ENCODE measurements around the gene ARPC1B. TPM values are rescaled to one million over a fixed set of nuclear protein-coding genes. Genes with fewer than 3 reads are reported as not detected.
"Not testable (repeated sequence)": the region's sequence is repeated elsewhere in the genome, so short reads cannot be mapped to it uniquely, and the experiment has no call there.

The ARPC1B gene
- 10 to 100 TPM; 50.5 to 64.9 TPM for total RNA-seq
- polyA plus RNA-seq (ENCODE audit: insufficient read depth, low read depth, low replicate concordance): 64.6 TPM
- long read RNA-seq, donor 1, transcript ARPC1B-201 (10 exons, 1,564 nt): major isoform, 12 of 108 reads
- long read RNA-seq, donor 1, partial matches to known transcripts: 90 of 108 reads
- long read RNA-seq, donor 1, other reads (novel, unspliced or antisense): 0 of 108 reads
- long read RNA-seq, donor 2, transcript ARPC1B-201 (10 exons, 1,564 nt): major isoform, 11 of 23 reads
- long read RNA-seq, donor 2, partial matches to known transcripts: 5 of 23 reads
- long read RNA-seq, donor 2, other reads (novel, unspliced or antisense): 0 of 23 reads

DNA sequence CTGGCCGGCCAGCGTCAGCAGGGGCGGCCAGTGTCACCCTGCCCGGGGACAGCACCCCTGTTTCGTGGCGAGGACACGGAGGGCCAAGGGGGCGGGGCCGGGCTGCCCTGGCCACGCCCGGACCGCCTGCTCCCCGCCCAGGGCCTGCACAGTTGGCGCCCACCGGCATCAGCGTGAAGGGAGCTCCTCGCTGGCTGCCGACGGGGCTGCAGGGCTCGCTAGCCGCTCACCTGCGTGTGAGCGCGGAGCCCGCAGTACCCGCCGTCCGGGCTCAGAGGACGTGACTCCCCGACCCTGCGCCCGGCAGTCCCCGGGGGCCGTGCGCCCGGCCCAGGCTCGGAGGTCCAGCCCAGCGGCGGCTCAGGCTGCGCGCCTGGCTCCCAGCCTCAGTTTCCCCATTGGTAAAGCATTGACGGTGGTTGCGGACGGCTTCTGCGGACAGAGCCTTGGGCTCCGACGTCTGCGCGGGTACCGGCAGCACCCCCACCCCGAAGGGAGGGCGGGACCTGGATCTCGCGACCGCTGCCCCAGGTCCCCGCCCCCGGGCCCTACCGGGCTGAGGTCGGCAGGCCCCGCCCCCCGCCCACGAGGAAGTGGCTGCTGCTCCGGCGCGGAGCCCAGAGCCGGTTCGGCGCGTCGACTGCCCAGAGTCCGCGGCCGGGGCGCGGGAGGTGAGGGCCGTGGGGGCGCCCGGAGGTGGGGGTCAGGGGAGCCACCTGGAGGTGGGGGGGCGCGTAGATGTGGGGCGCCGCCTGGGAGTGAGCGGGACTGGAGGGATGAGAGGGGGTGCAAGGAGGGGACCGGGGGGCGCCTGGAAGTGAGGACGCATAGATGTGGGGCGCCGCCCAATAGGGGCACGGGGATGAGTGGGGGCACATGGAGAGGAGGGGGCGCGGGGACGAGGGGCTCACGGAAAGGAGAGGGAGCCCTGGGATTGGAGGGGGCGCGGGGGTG lies at the start of gene ARPC1B:
TSS of gene ARPC1B (plus strand) at position 620 of the 954 bp plus-strand sequence. CDS start 10,985 bp downstream, outside the sequence.
- Histone ChIP-seq H3K9me3 (no peaks in the 10 kb centered on the region), H3K4me1 (peaks cover 18% of the 10 kb centered on the region), H3K27me3 (no peaks in the 10 kb centered on the region), H3K36me3 (ENCODE audit: low read depth, missing control alignments) (no peaks in the 10 kb centered on the region), H3K27ac (peak within 1 kb of the TSS; percentile 61 to 81), H3K4me3 (peak within 1 kb of the TSS; percentile 77 to 87)
- DNase-seq: peak; percentile 82
- no peak for TF ChIP-seq POLR2A (IDR thresholded peaks at IDR 0.05)
- TF ChIP-seq, protein P1, sequence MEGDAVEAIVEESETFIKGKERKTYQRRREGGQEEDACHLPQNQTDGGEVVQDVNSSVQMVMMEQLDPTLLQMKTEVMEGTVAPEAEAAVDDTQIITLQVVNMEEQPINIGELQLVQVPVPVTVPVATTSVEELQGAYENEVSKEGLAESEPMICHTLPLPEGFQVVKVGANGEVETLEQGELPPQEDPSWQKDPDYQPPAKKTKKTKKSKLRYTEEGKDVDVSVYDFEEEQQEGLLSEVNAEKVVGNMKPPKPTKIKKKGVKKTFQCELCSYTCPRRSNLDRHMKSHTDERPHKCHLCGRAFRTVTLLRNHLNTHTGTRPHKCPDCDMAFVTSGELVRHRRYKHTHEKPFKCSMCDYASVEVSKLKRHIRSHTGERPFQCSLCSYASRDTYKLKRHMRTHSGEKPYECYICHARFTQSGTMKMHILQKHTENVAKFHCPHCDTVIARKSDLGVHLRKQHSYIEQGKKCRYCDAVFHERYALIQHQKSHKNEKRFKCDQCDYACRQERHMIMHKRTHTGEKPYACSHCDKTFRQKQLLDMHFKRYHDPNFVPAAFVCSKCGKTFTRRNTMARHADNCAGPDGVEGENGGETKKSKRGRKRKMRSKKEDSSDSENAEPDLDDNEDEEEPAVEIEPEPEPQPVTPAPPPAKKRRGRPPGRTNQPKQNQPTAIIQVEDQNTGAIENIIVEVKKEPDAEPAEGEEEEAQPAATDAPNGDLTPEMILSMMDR (IDR thresholded peaks at IDR 0.05): no peak
- intact Hi-C loops (cut with DNase I; ENCODE audit: low total_unique reads): no loop called here
- WGBS, 2 donors: 9 to 11% methylated on average over 24 to 80 of the region's 95 CpGs

DNA sequence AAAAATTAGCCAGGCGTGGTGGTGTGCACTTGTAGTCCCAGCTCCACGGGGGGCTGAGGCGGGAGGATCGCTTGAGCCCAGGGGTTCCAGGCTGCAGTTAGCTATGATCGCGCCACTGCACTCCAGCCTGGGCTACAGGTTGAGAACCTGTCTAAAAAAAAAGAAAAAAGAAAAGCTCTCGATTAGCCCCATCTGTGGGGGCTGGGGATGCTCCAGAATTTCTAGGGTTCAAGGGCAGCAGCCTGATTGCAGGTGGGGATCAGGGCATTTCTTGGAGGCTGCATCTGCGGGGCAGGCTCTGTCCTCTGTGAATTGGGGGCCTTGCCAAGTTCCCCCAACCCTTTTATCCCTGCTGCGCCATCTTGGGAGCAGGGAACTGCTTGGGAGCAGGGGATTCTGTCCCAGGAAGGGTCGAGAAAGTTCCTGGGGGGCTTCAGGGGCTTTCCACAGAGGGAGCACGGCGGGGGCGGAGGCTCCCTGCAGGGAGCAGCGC lies 49.5 kb upstream of the ARPC1B start:
- WGBS, 2 donors: 21 to 24% methylated on average over 12 to 14 of the region's 14 CpGs
- no peaks in the 10 kb centered on the region for H3K9me3 ChIP-seq
- H3K27ac ChIP-seq: peak overlapping the region; percentile 82
- H3K36me3 ChIP-seq (ENCODE audit: low read depth, missing control alignments): no peaks in the 10 kb centered on the region
- intact Hi-C loops (cut with DNase I; ENCODE audit: low total_unique reads): no loop called here
- H3K4me1 ChIP-seq: peaks cover 29% of the 10 kb centered on the region
- TF ChIP-seq, protein P1 (IDR thresholded peaks at IDR 0.05): no peak
- TF ChIP-seq POLR2A (IDR thresholded peaks at IDR 0.05): no peak
- H3K4me3 ChIP-seq: peak overlapping the region; percentile 80 to 95
- H3K27me3 ChIP-seq: no peaks in the 10 kb centered on the region
- DNase-seq: no peak

DNA sequence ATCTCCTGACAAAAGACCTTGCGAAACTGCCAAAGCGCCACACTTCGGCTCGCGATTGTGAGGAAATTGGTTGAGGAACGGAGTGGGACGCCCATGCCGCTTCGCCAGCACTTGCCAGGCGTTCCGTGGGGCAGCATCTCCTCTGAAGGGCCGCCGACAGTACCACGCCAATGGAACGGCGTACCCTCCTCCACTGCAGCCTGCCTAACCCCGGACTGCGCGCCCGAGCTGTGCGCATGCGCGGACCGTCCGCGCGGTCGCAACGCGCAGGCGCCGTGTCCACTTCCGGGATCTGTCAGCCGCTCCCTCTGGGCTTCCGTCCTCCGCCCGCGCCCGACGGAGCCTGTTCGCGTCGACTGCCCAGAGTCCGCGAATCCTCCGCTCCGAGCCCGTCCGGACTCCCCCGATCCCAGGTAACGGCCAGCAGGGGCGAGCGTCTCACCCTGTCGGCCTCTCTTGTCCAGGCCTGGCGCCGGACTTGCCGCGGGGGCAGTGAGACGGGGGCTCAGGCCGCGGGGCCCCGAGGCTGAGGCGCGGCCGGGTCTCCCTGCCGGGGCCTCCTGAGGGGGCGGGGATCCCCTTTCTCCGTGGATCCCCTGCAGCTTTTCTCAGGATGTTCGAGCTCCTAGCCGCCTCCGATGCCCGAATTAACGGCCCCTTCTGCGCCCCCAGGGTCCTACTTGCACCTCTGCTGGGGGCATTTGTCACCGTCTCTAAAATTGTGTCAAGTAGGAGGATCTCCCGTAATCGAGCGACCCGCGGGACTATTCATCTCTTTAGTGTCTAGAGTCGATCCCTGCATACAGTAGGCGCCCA lies 48.7 kb upstream of the ARPC1B start, which contains the start of gene ARPC1A:
TSS of gene ARPC1A (plus strand) at position 307 of the 816 bp plus-strand sequence. CDS start 7,456 bp downstream, outside the sequence.
- Histone ChIP-seq H3K9me3 (no peaks in the 10 kb centered on the region), H3K4me1 (peaks cover 31% of the 10 kb centered on the region), H3K27ac (peak within 1 kb of the TSS; percentile 82), H3K36me3 (ENCODE audit: low read depth, missing control alignments) (no peaks in the 10 kb centered on the region), H3K4me3 (peak within 1 kb of the TSS; percentile 80 to 95), H3K27me3 (no peaks in the 10 kb centered on the region)
- DNase-seq: peak; percentile 89
- WGBS, 2 donors: 0% methylated on average over 29 to 75 of the region's 82 CpGs
- TF ChIP-seq, protein P1 (IDR thresholded peaks at IDR 0.05): peak in 2 of 3 experiments; percentile 12 to 18
- no peak for TF ChIP-seq POLR2A (IDR thresholded peaks at IDR 0.05)
- intact Hi-C loops (cut with DNase I; ENCODE audit: low total_unique reads): no loop called here

DNA sequence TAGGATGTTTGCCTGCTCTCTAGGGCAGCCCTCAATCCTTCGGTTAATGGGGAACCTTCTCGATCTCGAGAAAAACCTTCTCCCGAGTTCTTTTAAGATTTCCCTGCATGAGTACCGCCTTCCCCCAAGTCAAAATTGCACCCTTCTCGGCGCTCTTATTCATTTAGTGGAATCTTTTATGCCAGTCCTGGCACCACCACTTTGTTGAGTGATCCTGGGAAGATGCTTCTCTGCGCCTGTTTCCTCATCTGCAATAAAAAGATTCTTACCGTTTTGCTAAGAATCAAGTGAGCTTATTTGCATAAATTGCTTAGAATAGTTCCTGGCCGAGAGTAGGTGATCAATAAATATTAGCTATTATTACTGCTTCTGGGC lies 48.1 kb upstream of the ARPC1B start:
- WGBS, 2 donors: 0 to 1% methylated on average over 10 of the region's 10 CpGs
- no peak for TF ChIP-seq POLR2A (IDR thresholded peaks at IDR 0.05)
- TF ChIP-seq, protein P1 (IDR thresholded peaks at IDR 0.05): no peak

DNA sequence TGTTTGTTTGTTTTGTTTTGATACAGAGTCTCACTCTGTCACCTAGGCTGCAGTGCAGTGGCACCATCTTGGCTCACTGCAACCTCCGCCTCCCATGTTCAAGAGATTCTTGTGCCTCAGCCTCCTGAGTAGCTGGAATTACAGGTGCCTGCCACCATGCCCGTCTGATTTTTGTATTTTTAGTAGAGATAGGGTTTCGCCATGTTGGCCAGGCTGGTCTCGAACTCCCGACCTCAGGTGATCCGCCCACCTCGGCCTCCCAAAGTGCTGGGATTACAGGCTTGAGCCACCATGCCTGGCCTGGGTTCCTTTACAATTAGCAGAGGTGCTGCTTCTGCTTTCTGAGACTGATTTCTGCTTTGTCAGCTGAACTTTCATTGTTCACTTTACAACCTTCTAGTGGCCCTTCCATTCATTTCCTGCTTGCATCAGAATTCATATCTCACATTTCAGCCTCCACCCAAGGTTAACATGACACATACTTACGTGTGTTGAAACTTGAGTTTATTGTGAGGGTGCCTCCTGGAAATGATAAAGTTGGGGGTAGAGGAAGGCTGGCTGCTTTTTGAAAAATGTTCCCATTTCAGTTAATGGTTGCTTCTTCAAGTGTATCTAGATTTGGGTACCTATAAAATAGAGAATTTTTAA lies 44.1 kb upstream of the ARPC1B start:
- DNase-seq; H3K27ac ChIP-seq; H3K4me3 ChIP-seq; intact Hi-C loops (cut with DNase I; ENCODE audit: low total_unique reads); H3K36me3 ChIP-seq (ENCODE audit: low read depth, missing control alignments); H3K27me3 ChIP-seq; H3K9me3 ChIP-seq: not testable (repeated sequence)
- peaks cover 25% of the 10 kb centered on the region for H3K4me1 ChIP-seq
- 79 to 82% methylated on average over 8 of the region's 8 CpGs for WGBS, 2 donors

More for the DNA sequence above, 48.1 kb upstream of the ARPC1B start:
- no peaks in the 10 kb centered on the region for H3K36me3 ChIP-seq (ENCODE audit: low read depth, missing control alignments)
- H3K27me3 ChIP-seq: no peaks in the 10 kb centered on the region
- H3K4me1 ChIP-seq: peaks cover 31% of the 10 kb centered on the region
- H3K9me3 ChIP-seq: no peaks in the 10 kb centered on the region
- peak overlapping the region; percentile 80 to 95 for H3K4me3 ChIP-seq
- peak overlapping the region; percentile 82 for H3K27ac ChIP-seq
- intact Hi-C loops (cut with DNase I; ENCODE audit: low total_unique reads): no loop called here
- DNase-seq: no peak
